Renal pelvis (tissue), 4 donors: ENCODE measurements around the gene ELN. TPM values are rescaled to one million over a fixed set of nuclear protein-coding genes. Genes with fewer than 3 reads are reported as not detected.

ENCODE experiments used
- DNase-seq: peaks from one replicate; pipeline ENCODE4 v3.0.0-alpha.2; 2013
- polyA plus RNA-seq, 3 donors: library from polyadenylated mRNA; unstranded; fragments of 120-200 nt; gene quantifications; one replicate each; pipeline ENCODE4 v1.2.1, GENCODE V29; 2013; ENCODE audit not compliant: insufficient read length in 3 of 3

Gene ELN
- polyA plus RNA-seq, 3 donors = 63.4 to 109 (median 66.8) TPM

DNA sequence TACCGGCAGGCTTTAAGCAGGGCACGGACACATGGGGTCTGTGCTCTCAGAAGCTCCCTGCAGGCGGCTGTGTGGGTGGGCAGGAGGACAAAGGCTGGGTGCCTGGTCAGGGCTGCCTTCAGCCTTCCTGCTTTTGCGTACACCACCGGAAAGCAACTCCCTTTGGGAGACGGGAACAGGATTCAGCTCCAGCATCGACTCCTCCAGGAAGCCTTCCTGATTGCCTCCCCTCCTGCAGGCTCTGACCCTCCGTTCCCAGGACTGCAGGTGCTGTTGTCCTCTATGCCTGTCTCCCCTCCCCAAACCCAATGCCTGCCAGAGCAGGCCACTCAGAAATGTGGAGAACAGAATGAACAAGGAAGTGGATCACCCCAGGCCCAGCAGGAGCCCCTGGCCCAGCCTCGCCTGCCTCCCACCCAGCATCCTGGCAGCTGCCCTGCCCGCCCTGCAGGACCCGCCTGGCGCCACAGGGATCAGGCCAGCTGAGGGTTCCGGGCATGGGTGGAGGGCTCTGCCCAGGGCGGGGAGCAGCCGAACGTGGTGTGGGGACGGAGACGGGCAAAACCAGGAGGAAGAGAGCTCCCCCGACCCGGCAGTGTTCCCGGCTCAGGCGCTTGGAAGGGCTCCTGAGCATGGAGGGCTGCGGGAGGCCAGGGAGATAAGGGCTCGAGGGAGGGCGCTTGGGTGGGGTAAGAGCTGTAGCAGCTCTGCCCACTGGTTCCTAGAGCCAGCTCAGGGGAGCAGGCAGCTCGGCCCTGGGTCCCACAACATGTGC lies 6.2 kb upstream of the ELN start:
- DNase-seq = no peak

DNA sequence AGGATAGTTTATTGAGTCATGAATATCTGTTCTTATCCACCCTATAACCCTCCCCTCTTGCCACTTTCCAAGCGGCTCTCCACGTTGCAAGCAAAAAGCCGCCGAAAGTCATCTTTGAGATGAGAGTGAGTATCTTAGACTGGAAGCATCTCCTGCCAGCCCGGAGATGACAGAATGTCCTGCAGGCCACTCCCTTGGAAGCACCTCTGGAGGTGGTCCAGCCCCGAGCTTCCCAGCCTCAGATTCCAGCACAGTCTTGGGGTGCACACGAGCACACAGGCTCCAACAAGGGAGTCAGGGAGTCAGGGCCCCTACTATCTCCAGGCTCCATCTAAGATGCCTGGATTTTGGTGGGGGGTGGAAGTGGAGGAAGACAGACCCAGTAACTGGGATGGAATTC lies 5.5 kb upstream of the ELN start:
- no peak for DNase-seq

DNA sequence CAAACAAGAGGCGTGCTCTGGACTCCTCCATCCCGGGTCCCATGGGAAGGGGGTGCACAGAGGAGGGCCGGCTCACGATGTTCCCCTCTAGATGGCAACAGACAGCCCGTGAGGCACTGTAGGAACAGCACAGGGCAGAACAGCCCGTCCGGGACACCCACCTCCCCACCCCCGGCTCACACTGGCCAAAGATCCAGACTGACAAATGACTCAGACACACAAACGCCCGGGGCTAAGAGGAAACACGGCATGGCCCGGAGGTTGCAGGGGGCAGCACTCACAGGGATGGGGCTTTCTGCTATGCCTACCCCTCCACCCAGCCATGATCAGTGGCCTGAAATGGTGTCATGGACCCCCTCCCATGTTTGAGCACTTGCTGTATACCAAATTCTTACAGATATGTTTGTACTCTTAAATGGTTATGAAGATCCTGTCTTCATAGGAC lies 4.9 kb upstream of the ELN start:
- DNase-seq = no peak

DNA sequence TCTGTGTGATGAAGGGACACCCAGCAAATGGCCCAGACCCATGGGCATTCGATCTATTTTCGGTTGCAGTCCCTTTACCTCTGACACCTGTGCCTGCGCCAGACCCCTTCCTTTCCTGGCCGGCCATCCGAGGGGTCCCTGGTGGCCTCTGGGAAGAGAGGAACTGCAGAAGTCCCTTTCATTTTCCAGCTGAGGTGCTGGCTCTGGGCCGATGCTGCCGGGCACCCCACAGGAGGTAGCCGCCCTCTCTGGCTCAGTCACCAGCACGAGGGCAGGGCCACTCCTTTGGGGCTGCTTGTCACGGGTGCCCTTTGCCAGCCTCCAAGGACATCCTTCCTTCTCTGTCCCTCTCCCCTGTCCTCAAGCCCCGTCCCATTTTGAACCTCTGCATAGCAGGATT lies 4.2 kb upstream of the ELN start:
- DNase-seq = no peak

DNA sequence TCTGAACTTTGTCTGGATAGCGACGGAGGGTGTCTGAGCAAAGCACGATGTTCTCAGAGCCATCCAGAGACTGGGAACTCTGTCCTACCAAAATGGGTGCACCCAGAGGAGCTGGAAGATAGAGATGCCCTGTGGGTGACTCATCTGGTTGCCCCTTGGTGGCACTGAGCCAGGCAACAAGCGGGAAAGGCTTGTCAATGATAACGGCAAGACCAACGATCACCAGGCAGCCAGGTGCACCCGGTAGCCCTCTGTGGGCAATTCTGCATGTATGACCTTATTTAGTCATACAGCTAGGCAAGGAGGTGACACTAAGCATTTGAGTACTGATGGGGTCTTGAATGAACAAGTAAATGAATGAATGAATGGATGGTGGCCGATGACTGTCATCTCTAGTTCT lies 2.8 kb upstream of the ELN start:
- no peak for DNase-seq

DNA sequence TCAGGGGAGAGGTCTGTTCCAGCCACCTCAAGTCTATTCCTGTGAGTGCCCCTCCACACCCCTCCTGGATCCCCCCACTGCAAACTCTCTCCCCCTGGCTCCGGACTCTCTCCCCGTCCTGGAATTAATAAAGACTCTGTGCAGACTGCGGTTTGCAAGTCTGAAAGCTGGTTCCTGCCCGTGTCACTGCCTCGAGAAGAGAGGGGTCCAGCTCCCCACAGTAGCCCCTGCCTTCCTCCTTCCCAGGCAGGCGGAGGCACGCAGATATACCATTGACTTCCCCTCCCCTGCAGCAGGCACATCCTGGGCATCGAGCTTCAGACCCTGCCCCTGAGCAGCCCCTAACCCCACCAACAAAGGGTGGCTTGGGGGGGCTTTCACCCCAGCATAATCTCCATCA lies 2.2 kb upstream of the ELN start:
- DNase-seq = no peak

DNA sequence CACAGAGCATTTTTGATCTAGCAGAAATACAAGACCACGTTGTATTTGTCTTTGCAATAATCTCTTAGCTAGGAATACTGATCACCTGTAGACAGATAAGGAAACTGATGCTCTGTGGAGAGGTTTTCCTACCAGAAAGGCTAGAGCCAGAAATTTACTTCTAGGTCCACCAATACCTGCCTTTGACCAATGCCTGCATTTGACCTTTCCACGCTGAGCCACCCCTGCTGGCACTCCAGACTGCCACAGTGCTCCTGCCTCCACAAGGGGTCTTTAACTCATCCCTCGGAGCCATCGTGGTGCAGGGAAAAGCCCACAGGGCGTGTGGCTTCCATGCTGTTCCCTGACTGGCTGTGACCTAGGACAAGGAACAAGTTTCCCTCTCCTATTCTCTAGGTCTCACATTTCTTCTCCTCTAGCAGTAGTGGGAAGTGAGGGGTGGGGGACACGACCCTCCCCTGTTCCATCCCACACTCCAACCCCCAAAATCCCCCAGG lies 1.5 kb upstream of the ELN start:
- no peak for DNase-seq

DNA sequence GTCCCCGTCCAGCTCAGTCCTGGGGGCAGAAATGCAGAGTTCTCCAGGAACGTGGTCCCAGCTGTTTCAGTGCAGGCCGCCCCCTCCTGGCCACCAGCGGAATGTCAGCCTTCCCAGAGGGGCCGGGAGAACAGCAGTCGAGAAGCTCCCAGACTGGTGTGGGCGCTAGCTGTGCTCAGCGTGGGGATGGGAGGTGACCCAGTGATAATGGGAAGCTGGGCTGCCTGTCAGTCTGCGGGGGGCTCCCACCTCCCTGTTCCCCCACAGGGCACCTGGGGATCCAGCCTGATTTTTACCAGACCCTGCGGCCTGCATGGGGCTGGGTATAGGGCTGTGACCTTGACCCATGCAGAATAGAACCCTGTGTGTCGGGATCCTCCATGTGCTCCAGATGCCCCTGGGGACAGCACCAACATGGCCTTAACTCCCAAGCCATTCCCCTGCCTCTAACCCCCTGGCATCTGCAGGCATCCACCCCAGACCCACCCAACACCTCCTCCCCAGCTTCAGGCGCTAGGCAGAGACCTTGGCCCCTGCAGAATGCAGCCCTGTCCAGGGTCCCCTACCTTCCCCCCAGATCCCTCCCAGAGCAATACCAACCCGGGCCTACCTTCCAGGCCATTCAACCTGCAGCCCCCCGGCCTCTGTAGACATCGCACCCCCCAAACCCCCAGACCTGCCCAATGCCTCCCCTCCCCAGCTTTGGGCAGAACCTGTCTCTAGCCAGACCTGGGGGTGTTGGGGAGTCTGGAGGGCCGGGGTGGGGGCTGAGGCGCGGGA lies 880 bp upstream of the ELN start:
- DNase-seq = peak; percentile 62

DNA sequence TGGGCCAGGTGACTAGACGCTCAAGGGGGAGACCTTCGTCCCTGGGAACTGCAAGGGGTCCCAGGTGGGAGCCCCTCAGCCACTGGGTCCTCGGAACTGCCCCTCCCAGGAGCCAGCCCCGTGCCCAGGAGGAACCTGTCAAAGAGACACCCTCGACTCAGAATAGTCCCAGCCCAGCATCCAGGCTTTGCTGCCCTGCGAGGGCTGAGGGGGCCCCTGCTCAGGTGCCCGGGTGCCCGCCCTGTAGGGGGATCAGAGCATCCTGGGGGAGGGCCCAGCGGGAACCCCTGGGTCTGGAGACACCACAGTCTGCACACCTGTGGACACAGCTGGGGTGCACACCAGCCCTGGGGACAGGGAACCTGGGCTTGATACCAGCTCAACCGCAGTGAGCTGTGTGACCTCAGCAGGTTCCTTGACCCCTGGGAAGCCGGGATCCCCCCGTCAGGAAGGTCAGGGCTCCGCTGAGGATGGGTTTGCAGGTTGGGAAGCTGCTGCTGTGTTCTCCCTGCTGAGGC lies 407 bp downstream of the ELN start:
- DNase-seq = no peak

DNA sequence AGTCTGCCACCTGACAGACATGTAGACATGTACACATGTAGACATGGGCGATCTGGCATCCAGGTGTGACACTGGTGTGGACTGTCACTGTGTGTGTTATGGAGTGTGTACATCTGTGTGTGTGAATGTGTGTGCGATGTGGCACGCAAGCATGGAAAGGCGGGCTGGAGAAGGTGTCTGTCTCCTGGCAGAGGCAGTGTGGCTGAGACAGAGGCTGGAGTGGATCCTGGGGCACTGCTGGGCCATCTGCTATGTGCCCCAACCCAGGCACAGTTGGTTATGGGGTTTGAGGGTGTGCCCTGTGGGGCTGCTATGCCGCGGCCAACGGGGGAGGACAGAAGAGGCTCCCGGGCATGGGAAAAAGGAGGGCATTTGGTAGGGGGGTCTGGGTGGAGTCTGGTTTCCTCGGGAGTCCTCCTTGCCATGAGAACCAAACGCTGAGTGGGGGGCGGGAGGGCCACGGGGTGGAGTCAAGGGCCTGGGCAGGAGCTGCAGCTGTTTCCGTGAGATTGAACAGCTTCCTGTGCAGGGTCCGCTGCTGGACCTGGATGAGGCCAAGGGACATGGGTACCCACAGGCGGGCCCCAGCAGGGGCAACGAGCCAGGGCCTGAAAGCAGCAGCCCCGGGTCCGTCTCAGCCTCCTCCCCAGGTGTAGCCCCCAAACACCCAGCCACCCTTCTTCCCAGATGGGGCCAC lies 1.3 kb downstream of the ELN start:
- DNase-seq = no peak

DNA sequence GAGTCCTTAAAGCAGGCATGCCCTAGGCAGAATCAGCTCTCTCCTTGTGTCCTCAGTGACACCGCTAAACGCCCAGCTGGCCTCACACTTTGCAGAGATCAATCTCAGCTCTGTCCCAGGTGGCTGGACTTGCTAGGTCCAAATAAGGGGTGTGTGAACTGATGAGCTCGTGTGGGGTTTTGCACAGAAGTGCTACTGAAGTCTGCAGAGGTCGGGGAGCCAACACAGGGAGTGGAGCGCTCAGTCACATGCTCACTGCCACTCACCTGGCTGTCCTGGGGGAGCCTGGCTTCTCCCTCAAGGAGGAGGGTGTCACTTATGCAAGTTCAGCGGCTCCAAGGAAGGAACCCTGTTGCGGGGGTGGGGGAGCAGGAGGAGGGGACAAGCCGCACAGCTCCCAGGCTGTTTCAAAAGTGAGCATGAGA lies 2.0 kb downstream of the ELN start:
- DNase-seq = no peak

DNA sequence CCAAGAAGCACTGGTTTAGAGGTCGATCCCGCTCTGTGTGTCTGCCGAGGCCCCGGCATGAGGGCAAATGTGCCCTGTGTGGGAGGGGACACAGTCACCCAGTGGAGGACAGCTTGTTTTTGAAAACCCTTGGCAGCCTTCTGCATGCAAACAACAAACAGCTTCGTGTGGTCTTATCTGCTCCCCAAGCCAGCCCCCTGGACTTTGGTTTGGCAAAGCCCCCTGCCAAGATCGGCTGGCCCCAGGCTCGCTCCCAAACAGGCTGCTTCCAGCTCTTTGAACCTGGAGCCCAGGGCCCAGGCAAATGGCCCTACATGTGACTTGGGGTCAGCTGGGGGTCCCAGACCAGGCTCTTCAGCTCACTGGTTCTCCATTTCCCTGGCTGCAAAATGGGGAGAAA lies 2.9 kb downstream of the ELN start:
- DNase-seq = no peak

DNA sequence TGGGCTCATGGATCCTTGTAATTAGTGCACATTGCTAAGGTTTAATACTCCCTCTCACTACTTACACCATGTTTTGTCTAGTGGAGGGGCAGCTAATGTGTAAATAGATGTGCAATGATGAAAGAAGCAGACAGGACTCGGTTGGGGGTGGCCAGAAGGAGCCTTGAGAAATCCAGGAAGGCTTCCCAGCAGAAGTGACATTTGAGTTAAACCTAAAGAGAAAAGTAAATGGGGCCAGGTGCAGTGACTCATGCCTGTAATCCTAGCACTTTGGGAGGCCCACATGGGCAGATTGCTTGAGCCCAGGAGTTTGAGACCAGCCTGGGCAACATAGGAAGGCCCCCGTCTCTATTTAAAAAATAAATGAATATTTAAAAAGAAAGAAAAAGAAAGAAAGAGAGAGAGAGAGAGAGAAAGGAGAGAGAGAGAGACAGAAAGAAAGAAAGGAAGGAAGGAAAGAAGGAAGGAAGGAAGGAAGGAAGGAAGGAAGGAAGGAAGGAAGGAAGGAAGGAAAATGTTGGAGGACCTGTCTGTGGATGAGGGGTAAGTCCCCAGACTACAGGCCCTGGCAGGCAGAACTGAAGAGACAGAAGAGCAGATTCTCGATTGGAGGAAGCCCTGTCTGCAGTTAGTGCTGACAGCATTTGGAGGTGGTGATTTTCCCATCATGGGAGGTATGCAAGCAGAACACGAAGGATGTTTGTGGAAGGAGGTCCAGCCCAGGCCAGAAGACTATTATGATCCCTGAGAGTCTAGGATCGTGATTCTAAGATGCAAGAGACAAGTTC lies 3.6 kb downstream of the ELN start:
- DNase-seq = no peak

DNA sequence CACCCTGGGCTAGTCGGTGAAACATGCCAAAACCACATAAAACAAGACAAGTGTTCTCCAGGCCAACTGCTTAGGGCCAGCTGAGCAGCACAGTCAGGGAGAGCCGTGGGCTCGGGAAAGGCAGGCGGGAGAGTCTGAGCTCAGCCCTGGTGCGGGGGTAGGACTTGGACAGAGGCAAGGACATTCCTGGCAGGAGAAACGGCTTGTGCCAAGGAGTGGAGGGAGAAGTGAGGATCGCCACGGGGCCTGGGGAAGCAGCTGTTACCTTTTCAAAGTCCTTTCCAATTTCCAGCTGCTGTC lies 4.2 kb downstream of the ELN start:
- DNase-seq = no peak

DNA sequence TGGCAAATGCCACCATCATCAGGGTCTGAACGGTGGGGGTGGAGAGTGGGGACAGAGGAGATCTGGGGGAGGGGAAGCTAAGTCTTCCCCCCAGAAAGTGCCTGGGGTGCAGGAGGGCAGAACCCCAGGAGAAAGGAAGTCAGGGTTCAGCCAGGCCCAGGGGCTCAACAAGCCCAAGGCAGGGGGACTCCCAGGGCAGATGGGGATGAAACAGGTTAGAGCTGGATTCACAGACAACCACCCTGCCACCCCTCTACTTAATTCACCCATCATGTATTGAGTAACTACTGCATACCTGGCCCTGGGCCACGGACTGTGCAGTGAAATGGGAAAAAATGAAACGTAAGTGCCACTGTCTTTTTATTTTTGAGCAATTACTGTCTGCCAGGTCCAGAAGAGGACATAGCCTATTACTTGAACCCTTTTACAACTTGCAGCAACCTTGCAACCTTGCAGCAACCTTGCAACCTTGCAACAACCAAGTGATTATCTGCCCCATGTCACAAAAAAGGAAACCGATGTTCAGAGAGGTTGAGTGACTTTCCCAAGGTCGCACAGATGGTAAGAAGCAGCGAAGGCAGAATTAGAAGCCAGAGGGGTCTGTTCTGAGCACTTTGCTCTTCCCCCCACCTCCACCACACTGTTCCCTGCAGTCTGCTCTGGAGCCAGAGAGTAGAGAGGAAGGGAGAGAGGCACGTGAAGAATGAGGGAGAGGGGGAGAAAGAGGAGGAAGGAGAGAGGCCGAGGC lies 4.8 kb downstream of the ELN start:
- DNase-seq = no peak

DNA sequence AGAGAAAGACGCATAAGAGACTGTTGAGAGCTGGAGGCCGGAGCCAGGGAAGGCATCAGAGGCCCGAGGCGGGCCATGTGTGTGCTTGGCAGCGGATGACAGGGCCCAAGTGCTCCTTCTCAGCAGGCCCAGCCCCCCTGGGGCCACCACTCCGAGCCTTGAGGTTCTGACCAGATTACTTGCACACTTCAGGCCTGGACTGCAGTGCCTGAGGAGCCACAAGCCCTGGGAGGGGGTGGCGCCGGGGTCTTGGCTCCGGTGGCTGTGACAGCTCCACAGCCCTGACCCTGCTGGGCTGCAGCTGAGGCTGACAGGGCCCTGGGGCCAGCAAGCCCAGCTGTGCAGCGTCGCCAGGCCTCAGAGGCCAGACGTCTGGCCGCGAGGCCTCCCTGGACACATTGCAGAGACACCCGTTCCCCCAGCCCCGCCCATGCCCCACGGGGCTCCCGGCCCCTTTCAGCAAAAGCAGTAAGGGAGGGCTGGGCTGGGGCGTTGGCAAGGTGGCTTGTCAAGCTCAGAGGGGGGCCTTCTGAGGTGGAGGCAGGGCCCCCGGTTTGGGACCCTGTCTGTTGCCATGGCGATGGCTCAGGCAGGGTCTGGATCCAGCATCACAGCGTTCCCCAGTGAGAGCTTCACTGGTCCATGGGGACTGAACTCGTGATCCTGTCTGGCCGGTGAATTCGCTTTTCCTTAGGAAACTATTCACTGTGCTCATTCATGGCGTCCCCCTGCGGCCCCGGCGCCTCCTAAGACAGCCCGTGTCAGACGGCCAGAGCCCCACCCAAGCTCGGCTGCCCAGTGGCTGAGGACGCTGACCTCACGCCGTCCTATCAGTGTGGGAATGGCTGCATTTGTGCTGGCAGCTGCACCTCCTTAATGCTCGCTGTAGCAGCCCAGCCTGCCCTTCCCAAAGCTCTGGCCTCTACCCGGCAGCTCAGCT lies 5.7 kb downstream of the ELN start:
- no peak for DNase-seq

DNA sequence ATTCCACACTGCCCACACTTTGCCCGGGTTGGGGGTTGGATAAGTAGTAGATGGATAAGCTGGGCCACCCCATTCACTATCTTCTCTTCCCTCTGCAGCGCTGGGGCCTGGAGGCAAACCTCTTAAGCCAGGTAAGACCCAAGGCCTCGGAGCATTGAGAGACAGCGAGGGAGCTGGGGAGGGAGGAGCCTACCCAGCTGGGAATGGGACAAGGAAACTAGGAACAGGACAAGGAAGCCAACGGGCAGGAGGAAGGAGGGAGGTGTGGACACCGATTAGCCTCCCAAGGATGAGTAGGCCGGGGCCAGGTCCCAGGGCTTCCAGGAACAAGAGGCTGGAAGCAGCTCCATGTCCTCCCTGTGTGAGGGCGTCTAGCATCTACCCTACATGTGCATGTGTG lies 9.6 kb downstream of the ELN start:
- no peak for DNase-seq

DNA sequence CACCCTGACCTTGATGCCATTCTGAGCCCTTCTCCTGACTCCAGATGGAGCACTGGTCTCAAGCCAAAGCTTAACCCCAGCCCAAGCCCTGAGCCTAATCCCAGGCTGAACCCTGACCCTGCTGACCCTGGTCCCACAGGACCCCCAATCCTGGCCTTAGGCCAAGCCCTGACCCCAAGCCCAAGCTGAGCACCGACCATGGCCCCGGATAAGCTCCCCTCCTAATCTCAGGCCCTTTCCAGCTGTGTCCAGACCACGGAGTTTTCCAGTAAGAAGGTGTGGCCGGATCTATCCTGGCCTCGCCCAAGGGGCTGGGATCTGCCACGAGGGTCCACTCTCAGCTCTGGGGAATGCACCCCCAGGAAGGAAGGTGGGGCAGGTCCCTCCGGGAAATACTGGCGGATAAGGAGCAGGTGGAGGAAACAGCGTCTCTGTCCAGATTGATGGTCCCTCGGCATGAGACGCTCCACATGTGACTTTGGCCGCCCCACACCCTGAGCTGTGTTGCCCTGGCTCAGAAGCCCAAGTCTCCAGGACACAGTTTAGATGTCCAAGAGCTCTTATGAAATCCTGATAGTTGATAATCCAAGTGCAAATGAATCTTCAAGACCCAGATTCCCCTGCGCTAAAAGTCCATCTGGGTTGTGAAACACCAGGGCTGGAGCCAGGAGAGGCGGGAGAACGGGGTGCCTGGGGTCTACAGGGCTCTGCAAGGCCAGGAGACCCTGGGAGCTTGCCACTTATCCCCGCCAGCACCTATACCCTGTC lies 10.4 kb downstream of the ELN start:
- DNase-seq = no peak

DNA sequence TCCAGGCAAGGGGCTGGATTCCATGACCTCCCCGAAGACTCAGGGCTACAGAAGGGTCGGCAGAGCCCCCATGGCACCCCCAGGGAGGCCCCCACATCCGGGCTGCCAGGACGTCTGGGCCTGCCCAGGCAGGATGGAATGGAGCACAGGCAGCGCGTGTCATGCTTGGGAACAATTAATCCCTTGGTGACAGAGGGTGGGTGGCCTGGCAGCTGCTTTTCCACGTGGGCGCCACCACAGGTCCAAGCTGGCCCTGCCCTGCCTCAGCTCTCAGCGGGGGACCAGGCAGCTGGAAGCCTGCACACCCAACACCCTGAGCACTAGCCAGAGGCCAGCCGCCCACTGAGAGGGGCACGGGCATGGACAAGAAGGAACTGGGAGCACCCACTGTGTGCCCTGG lies 11.4 kb downstream of the ELN start:
- no peak for DNase-seq
